Suprapubic skin (tissue), 4 donors: Measurements from ENCODE around the gene KRTAP19-2. TPM values are rescaled to one million over a fixed set of nuclear protein-coding genes. Genes with fewer than 3 reads are reported as not detected.

Source experiments
- DNase-seq, 2 donors: peaks; one replicate each; pipeline ENCODE4 v3.0.0-alpha.2; 2019; ENCODE audit warnings: low spot score in 2 of 2
- H3K27ac ChIP-seq: fragments of 200-600 bp; sonication (generic); one replicate; pipeline ENCODE4 v1.5.1; 2019
- H3K27me3 ChIP-seq: fragments of 200-600 bp; sonication (generic); one replicate; pipeline ENCODE4 v1.5.1; 2019
- H3K36me3 ChIP-seq: fragments of 200-600 bp; sonication (generic); one replicate; pipeline ENCODE4 v1.5.1; 2019
- H3K4me1 ChIP-seq: fragments of 200-600 bp; sonication (generic); one replicate; pipeline ENCODE4 v1.5.1; 2019
- H3K4me3 ChIP-seq: fragments of 200-600 bp; sonication (generic); one replicate; pipeline ENCODE4 v1.5.1; 2019; ENCODE audit warnings: mild to moderate bottlenecking
- H3K9me3 ChIP-seq: fragments of 200-600 bp; sonication (generic); one replicate; pipeline ENCODE4 v1.5.1; 2019
- CTCF ChIP-seq, 2 donors: fragments of 200-600 bp in 1 of 2; fragments of 450-650 bp in 1 of 2; sonication (generic) in 1 of 2; IDR thresholded peaks; one replicate each; pipeline ENCODE4 v1.5.1; 2016 to 2019; ENCODE audit warnings: antibody characterized with exemption in 2 of 2, mild to moderate bottlenecking in 1 of 2, moderate library complexity in 1 of 2
- EP300 ChIP-seq: sonication (generic); formaldehyde crosslinking; IDR thresholded peaks from one replicate; pipeline ENCODE4 v1.6.1; 2017; ENCODE audit warnings: antibody characterized with exemption
- POLR2A ChIP-seq, 2 donors: fragments of 450-650 bp; IDR thresholded peaks; one replicate each; pipeline ENCODE4 v1.6.1; 2017; ENCODE audit warnings: antibody characterized with exemption in 2 of 2, mild to moderate bottlenecking in 2 of 2, moderate library complexity in 2 of 2
- POLR2AphosphoS5 ChIP-seq, 3 donors: sonication (generic); formaldehyde crosslinking; IDR thresholded peaks; one replicate each; pipeline ENCODE4 v1.6.1; 2017; ENCODE audit warnings: antibody characterized with exemption in 3 of 3
- WGBS: methylation state at CpG from one replicate; pipeline ENCODE4 v1.1.5; 2018; 5-methylcytosine and 5-hydroxymethylcytosine counted together
- total RNA-seq, 4 donors: library from RNA; depleted of rRNA; stranded (reverse); fragments of >200 nt; gene quantifications; one replicate each; pipeline ENCODE4 v1.1.0, GENCODE V29; 2016

Gene KRTAP19-2
- total RNA-seq, 4 donors from 2014 or later: not detected

- TF ChIP-seq CTCF (IDR thresholded peaks at IDR 0.05) (no peak), EP300 (no peak), POLR2AphosphoS5 (IDR thresholded peaks at IDR 0.05) (no peak), POLR2A (IDR thresholded peaks at IDR 0.05) (no peak)
- WGBS: 82% methylated on average over 1 of the region's 1 CpG
- H3K36me3 ChIP-seq: no peaks in the 10 kb centered on the region
These were observed 43.0 kb downstream of the KRTAP19-2 start for GRCh38 chr21:30444204-30444603.

GRCh38 chr21:30443226-30443625 lies 44.0 kb downstream of the KRTAP19-2 start:
- Histone ChIP-seq H3K4me3 (no peak overlapping the region), H3K27me3 (no peaks in the 10 kb centered on the region), H3K9me3 (no peaks in the 10 kb centered on the region), H3K4me1 (no peaks in the 10 kb centered on the region), H3K36me3 (no peaks in the 10 kb centered on the region), H3K27ac (no peak overlapping the region)
- no peak for TF ChIP-seq EP300
- TF ChIP-seq POLR2AphosphoS5 (IDR thresholded peaks at IDR 0.05): no peak
- TF ChIP-seq POLR2A (IDR thresholded peaks at IDR 0.05): no peak
- no peak for TF ChIP-seq CTCF (IDR thresholded peaks at IDR 0.05)
- DNase-seq: no peak

More at GRCh38 chr21:30444204-30444603, 43.0 kb downstream of the KRTAP19-2 start:
- no peak overlapping the region for H3K27ac ChIP-seq
- no peak for DNase-seq
- H3K4me3 ChIP-seq: no peak overlapping the region
- H3K9me3 ChIP-seq: no peaks in the 10 kb centered on the region
- no peaks in the 10 kb centered on the region for H3K4me1 ChIP-seq
- H3K27me3 ChIP-seq: no peaks in the 10 kb centered on the region

GRCh38 chr21:30439975-30440374 lies 47.3 kb downstream of the KRTAP19-2 start, which contains the start of gene KRTAP15-1:
TSS of gene KRTAP15-1 (plus strand) at chr21:30440275. CDS start at chr21:30440328, 53 bp downstream.
- 92% methylated on average over 5 of the region's 5 CpGs for WGBS
- no peaks in the 10 kb centered on the region for H3K9me3 ChIP-seq
- H3K4me3 ChIP-seq: no peak within 1 kb of the TSS
- H3K4me1 ChIP-seq: no peaks in the 10 kb centered on the region
- DNase-seq: no peak
- TF ChIP-seq CTCF (IDR thresholded peaks at IDR 0.05) (no peak), POLR2AphosphoS5 (IDR thresholded peaks at IDR 0.05) (no peak), EP300 (no peak), POLR2A (IDR thresholded peaks at IDR 0.05) (no peak)
- H3K27me3 ChIP-seq: no peaks in the 10 kb centered on the region
- H3K36me3 ChIP-seq: no peaks in the 10 kb centered on the region
- H3K27ac ChIP-seq: no peak within 1 kb of the TSS

Other genes starting within 250 kb of the KRTAP19-2 start
- 1 to 10 TPM in 2 of 4 donors, under 1 TPM in 1, not detected in 1; 0.47 to 9.7 (median 4.5) TPM for gene KRTAP24-1, start 204.5 kb downstream of the KRTAP19-2 start, total RNA-seq
- not detected for gene KRTAP25-1, start 197.9 kb downstream of the KRTAP19-2 start, total RNA-seq
- 10 to 100 TPM in 1 of 4 donors, 1 to 10 TPM in 2, not detected in 1; 3.4 to 15.0 (median 3.9) TPM for gene KRTAP26-1, start 167.1 kb downstream of the KRTAP19-2 start, total RNA-seq
- gene KRTAP27-1, start 149.7 kb downstream of the KRTAP19-2 start, total RNA-seq: not detected
- gene KRTAP23-1, start 138.8 kb downstream of the KRTAP19-2 start, total RNA-seq: not detected
- gene KRTAP13-2, start 115.2 kb downstream of the KRTAP19-2 start, total RNA-seq: 10 to 100 TPM in 1 of 4 donors, not detected in 3; 10.7 TPM
- gene KRTAP13-1, start 91.4 kb downstream of the KRTAP19-2 start, total RNA-seq: 1 to 10 TPM in 1 of 4 donors, not detected in 3; 9.5 TPM
- gene KRTAP13-3, start 61.5 kb downstream of the KRTAP19-2 start, total RNA-seq: not detected
- gene KRTAP13-4, start 57.2 kb downstream of the KRTAP19-2 start, total RNA-seq: not detected
- gene KRTAP15-1, start 47.2 kb downstream of the KRTAP19-2 start, total RNA-seq: not detected
- 10 to 100 TPM in 1 of 4 donors, 1 to 10 TPM in 2, not detected in 1; 6.8 to 29.7 (median 8.7) TPM for gene KRTAP19-1, start 7.1 kb downstream of the KRTAP19-2 start, total RNA-seq
- gene KRTAP19-3, start 4.6 kb upstream of the KRTAP19-2 start, total RNA-seq: 10 to 100 TPM in 1 of 4 donors, not detected in 3; 41.5 TPM
- gene KRTAP19-4, start 9.7 kb upstream of the KRTAP19-2 start, total RNA-seq: not detected
- gene KRTAP19-5, start 14.7 kb upstream of the KRTAP19-2 start, total RNA-seq: 100 to 1,000 TPM in 1 of 4 donors, 10 to 100 TPM in 1, not detected in 2; 20.8 to 130 TPM
- not detected for gene KRTAP19-6, start 54.4 kb upstream of the KRTAP19-2 start, total RNA-seq
- 1 to 10 TPM in 1 of 4 donors, not detected in 3; 7.2 TPM for gene KRTAP19-7, start 73.9 kb upstream of the KRTAP19-2 start, total RNA-seq
- gene KRTAP22-2, start 103.0 kb upstream of the KRTAP19-2 start, total RNA-seq: not detected
- not detected for gene KRTAP6-3, start 105.0 kb upstream of the KRTAP19-2 start, total RNA-seq
- gene KRTAP6-2, start 111.5 kb upstream of the KRTAP19-2 start, total RNA-seq: not detected
- gene KRTAP22-1, start 113.7 kb upstream of the KRTAP19-2 start, total RNA-seq: not detected
- 10 to 100 TPM in 1 of 4 donors, not detected in 3; 16.0 TPM for gene KRTAP6-1, start 126.5 kb upstream of the KRTAP19-2 start, total RNA-seq
- gene KRTAP20-1, start 129.0 kb upstream of the KRTAP19-2 start, total RNA-seq: not detected
- gene KRTAP20-4, start 133.2 kb upstream of the KRTAP19-2 start, total RNA-seq: not detected
- gene KRTAP20-2, start 147.8 kb upstream of the KRTAP19-2 start, total RNA-seq: 1 to 10 TPM in 2 of 4 donors, not detected in 2; 5.9 to 8.6 TPM
- gene KRTAP20-3, start 155.4 kb upstream of the KRTAP19-2 start, total RNA-seq: not detected
- not detected for gene KRTAP21-3, start 231.3 kb upstream of the KRTAP19-2 start, total RNA-seq